Measurements from ENCODE around the gene RNF103. TPM values are rescaled to one million over a fixed set of nuclear protein-coding genes. Genes with fewer than 3 reads are reported as not detected.

The RNF103 gene
- polyA plus RNA-seq, 1 of the 3 experiments (the other 2 are of a cell fraction) = 7.0 TPM

GRCh38 chr2:86593266-86593665 is 30.4 kb downstream of the RNF103 start:
- H4K20me1 ChIP-seq (ENCODE audit: insufficient read depth) = no peaks in the 10 kb centered on the region
- ChIA-PET POLR2A (no interaction called here), CTCF (no interaction called here)
- DNase-seq = no peak
- WGBS (ENCODE audit: low lambda C conversion rate) = 86% methylated on average over 2 of the region's 2 CpGs
- no peaks in the 10 kb centered on the region for H3K79me2 ChIP-seq (ENCODE audit: insufficient read depth)
- no peaks in the 10 kb centered on the region for H3F3A ChIP-seq (replicated peaks; ENCODE audit: insufficient read depth)
- H3K27ac ChIP-seq (ENCODE audit: low read depth in 2 of 2, low read length in 1 of 2) = no peak overlapping the region
- H3K4me1 ChIP-seq (ENCODE audit: control insufficient read depth in 1 of 2, insufficient read depth in 2 of 2, low read depth in 1 of 2, low read length in 1 of 2) = no peaks in the 10 kb centered on the region
- TF ChIP-seq IRF3 (IDR thresholded peaks at IDR 0.05; ENCODE audit: low read depth, low read length) (no peak), EP300 (IDR thresholded peaks at IDR 0.05; ENCODE audit: borderline replicate concordance in 1 of 2, low read depth in 1 of 2, low read length in 1 of 2) (no peak), PBX3 (IDR thresholded peaks at IDR 0.05) (no peak), NFIC (IDR thresholded peaks at IDR 0.05; ENCODE audit: borderline replicate concordance) (no peak), SMC3 (IDR thresholded peaks at IDR 0.05; ENCODE audit: low read depth, low read length) (no peak), RAD21 (IDR thresholded peaks at IDR 0.05; ENCODE audit: low read length) (no peak), YY1 (IDR thresholded peaks at IDR 0.05; ENCODE audit: low read depth) (no peak), MAX (IDR thresholded peaks at IDR 0.05; ENCODE audit: low read depth) (no peak), TCF12 (IDR thresholded peaks at IDR 0.05) (no peak)
- H3K9me2 ChIP-seq = no peaks in the 10 kb centered on the region
- H3K36me3 ChIP-seq (replicated peaks in 1 of 2; ENCODE audit: control insufficient read depth in 1 of 2, insufficient read depth in 2 of 2, low read length in 1 of 2) = no peaks in the 10 kb centered on the region
- no peaks in the 10 kb centered on the region for H3K27me3 ChIP-seq (ENCODE audit: insufficient read depth)
- H3K9ac ChIP-seq = no peak overlapping the region
- no peak overlapping the region for H2AFZ ChIP-seq (ENCODE audit: low read depth)
- H3K4me3 ChIP-seq (ENCODE audit: low read depth in 2 of 2, low read length in 1 of 2) = no peak overlapping the region
- no peak overlapping the region for H3K4me2 ChIP-seq
- H3K9me3 ChIP-seq = no peaks in the 10 kb centered on the region

- ChIA-PET POLR2A (no interaction called here), CTCF (no interaction called here)
- no peak overlapping the region for H3K4me3 ChIP-seq (ENCODE audit: low read depth in 2 of 2, low read length in 1 of 2)
- no peaks in the 10 kb centered on the region for H3K36me3 ChIP-seq (replicated peaks in 1 of 2; ENCODE audit: control insufficient read depth in 1 of 2, insufficient read depth in 2 of 2, low read length in 1 of 2)
- no peaks in the 10 kb centered on the region for H3K9me3 ChIP-seq
- H3K4me1 ChIP-seq (ENCODE audit: control insufficient read depth in 1 of 2, insufficient read depth in 2 of 2, low read depth in 1 of 2, low read length in 1 of 2) = no peaks in the 10 kb centered on the region
- DNase-seq = no peak
- no peak overlapping the region for H3K27ac ChIP-seq (ENCODE audit: low read depth in 2 of 2, low read length in 1 of 2)
- H3F3A ChIP-seq (replicated peaks; ENCODE audit: insufficient read depth) = no peaks in the 10 kb centered on the region
- no peak overlapping the region for H2AFZ ChIP-seq (ENCODE audit: low read depth)
- no peaks in the 10 kb centered on the region for H3K79me2 ChIP-seq (ENCODE audit: insufficient read depth)
- H3K4me2 ChIP-seq = no peak overlapping the region
- no peaks in the 10 kb centered on the region for H3K27me3 ChIP-seq (ENCODE audit: insufficient read depth)
- 52% methylated on average over 3 of the region's 3 CpGs for WGBS (ENCODE audit: low lambda C conversion rate)
- H4K20me1 ChIP-seq (ENCODE audit: insufficient read depth) = no peaks in the 10 kb centered on the region
- no peak overlapping the region for H3K9ac ChIP-seq
- H3K9me2 ChIP-seq = no peaks in the 10 kb centered on the region
- TF ChIP-seq RFX5 (IDR thresholded peaks at IDR 0.05; ENCODE audit: low read length) = no peak
- TF ChIP-seq MEF2A (IDR thresholded peaks at IDR 0.05; ENCODE audit: borderline replicate concordance, low read depth) = no peak
- no peak for TF ChIP-seq REST (IDR thresholded peaks at IDR 0.05; ENCODE audit: low read depth, low read length)
- TF ChIP-seq ZBTB33 (IDR thresholded peaks at IDR 0.05; ENCODE audit: borderline replicate concordance, low read depth) = no peak
- TF ChIP-seq MXI1 (IDR thresholded peaks at IDR 0.05; ENCODE audit: low read depth, low read length) = no peak
- TF ChIP-seq CHD2 (IDR thresholded peaks at IDR 0.05; ENCODE audit: low read length, partially characterized antibody) = no peak
- TF ChIP-seq EP300 (IDR thresholded peaks at IDR 0.05; ENCODE audit: borderline replicate concordance in 1 of 2, low read depth in 1 of 2, low read length in 1 of 2) = no peak
- no peak for TF ChIP-seq FOXJ3 (CRISPR knock-in tag; IDR thresholded peaks at IDR 0.05)
- TF ChIP-seq NRF1 (IDR thresholded peaks at IDR 0.05; ENCODE audit: low read depth, low read length) = no peak
- no peak for TF ChIP-seq MAX (IDR thresholded peaks at IDR 0.05; ENCODE audit: low read depth)
- TF ChIP-seq TAF1 (IDR thresholded peaks at IDR 0.05; ENCODE audit: borderline replicate concordance, low read depth, low read length) = no peak
- no peak for TF ChIP-seq FOSL2 (IDR thresholded peaks at IDR 0.05; ENCODE audit: borderline replicate concordance, low read depth)
- TF ChIP-seq NFIC (IDR thresholded peaks at IDR 0.05; ENCODE audit: borderline replicate concordance) = no peak
- TF ChIP-seq GABPA (IDR thresholded peaks at IDR 0.05; ENCODE audit: low read depth) = no peak
These were observed 31.0 kb downstream of the RNF103 start for GRCh38 chr2:86592547-86593230.

Data from SK-N-SH (cell line).